HG02763 (cell line): ENCODE measurements around the gene POLR2L.

Experiments
- ATAC-seq: cut with Tn5 transposase; IDR thresholded peaks from one replicate; pipeline ENCODE4 v1.9.1; 2021; ENCODE audit warnings: mild to moderate bottlenecking, moderate library complexity; ENCODE audit not compliant: unreplicated experiment

The POLR2L gene

GRCh38 chr11:869399-870126 lies 27.2 kb upstream of the POLR2L start:
- ATAC-seq, result no peak

DNA sequence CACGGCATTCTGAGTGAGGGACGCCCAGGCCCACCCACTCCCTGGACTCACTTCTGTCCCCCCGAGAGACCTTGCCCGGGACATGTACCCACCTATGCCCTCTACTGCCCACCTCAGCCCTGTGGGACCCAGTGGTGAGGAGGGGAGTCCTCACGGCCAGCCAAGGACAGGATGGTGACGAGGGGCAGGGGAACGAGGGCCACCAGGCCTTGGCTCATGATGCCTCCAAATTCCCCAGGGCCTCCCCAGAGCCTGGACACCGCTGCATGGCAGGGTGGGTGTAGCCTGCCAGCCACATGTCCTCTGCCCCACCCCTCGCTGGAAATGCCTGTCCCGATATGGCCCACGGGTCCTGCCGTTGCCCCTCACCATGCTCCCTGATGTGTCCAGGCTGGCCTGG lies 26.5 kb upstream of the POLR2L start:
- ATAC-seq, result no peak

DNA sequence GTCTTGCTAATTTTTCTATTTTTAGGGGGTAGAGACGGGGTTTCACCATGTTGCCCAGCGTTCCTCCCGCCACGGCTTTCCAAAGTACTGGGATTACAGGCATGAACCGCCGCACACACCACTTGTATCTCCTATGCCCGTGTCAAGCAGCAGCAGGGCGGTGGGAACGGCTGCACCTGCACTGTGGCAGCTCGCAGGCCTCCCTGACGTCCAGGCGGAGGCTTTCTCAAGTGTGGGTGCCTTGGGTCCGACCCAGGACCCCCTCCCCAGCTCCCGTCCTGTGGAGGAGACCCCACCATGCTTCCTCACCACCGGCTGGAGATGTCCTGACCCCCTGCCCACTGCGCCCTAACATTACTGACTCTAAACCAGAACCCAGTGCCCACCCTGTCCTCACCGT lies 26.1 kb upstream of the POLR2L start:
- ATAC-seq, result no peak

GRCh38 chr11:867856-868358 lies 25.6 kb upstream of the POLR2L start:
- no peak for ATAC-seq

DNA sequence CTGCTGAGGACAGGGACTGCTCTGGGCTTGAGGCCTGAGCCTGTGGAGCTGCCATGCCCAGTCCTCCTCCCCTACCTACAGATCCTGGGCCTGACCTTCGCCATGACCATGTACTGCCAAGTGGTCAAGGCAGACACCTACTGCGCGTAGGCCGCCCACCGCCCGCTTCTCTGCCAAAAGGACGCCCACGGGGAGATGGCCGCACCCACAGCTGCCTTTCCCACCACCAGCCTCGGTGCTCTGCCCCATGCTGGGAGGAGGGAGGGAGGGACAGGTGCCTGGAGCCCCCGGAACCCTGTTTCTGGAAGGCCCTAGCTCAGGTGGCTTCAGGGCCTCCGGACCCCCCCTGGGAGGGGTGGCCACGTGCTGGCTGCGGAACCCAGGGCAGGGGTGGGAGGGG lies 24.2 kb upstream of the POLR2L start:
- ATAC-seq, result no peak

- ATAC-seq, result no peak
Measured at GRCh38 chr11:865462-866430, 23.4 kb upstream of the POLR2L start.

- ATAC-seq, result no peak
Measured at GRCh38 chr11:864898-865297, 22.6 kb upstream of the POLR2L start.

GRCh38 chr11:863910-864827 lies 21.8 kb upstream of the POLR2L start:
- ATAC-seq, result no peak

DNA sequence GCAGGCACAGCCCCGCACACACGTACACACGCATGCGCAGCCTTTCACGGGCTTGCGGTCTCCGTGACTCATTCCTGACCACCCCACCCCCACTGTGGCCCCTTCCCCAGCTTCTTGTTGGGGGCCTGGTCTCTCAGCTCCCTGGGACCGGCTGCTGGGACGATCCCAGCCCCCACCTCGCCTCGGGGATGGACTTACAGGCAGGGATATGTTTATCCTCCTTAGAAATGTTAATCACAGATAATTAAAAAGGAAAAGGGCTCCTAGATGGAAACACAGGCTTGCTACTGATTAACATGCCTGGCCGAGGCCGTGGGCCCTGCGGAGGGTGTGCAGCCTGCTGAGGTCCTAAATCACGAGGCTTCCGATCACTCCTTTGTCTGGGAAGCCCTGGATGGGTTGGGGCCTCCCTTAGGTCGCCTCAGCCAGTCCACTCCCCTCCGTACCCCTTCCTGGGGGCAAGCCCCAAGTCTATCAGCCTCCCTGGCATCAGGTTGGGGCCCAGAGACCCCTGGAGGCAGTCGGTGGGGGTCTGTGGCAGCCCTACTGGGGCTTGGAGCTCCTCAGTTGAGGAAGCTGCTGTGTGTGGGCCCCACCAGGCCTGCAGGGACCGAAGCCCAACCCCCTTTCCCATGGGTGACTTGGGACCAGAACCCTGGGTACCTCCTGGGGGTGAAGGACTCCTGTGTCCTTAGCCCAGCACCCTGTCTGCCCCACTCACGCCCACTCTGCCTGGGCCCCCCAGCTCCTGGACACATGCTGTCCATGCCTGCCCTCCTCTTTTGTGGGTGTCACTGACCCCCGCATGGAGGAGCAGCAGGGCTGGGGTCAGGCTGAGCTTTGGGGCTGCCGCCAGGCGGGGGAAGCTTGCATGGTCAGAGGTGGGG lies 20.9 kb upstream of the POLR2L start:
- ATAC-seq, result no peak

GRCh38 chr11:862696-863022 lies 20.3 kb upstream of the POLR2L start:
- ATAC-seq, result no peak

GRCh38 chr11:862081-862661 lies 19.8 kb upstream of the POLR2L start:
- ATAC-seq, result no peak

- ATAC-seq, result no peak
Measured at GRCh38 chr11:861105-861479, 18.8 kb upstream of the POLR2L start.

DNA sequence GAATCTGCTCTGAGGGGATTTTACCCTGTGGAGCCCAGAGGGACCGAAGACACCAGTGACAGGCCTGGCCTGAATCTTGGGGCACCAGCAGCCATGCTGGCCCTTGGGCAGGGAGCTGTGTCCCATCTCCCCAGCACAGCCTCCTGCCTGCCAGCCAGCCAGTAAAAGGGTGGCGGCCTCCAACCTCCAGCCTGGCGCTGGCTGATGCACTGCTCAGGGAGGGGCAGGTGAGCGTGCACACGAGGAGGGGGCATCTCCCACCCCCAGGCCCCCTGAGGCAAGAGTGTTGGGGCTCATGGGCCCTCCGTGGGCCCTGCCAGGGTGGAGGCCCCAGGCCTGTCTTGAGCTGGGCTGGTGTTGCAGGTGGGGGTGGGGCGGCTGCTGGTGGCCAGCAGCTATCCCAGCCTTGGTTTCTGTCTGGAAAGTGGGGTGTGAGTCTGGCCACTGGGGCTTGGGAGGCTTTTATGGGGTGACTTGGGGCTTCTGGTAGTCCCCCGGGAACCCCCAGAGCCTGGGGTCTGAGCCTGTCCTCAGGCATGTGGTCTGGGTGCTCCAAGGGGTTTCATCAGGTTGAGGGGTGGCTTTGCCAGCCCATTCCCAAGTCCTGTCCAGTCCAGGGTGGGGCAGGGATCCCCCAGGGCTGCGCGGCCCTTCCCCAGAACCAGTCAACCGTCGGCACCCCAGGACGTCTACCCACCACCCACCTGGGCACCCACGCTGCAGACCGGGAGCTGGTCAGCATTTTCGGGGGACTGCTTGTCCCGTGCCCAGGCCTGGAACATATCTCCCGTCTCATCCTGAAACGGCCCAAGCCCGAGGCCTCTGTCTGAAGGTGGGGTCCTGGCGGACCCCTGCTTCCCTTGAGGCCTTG lies 18.1 kb upstream of the POLR2L start:
- no peak for ATAC-seq

DNA sequence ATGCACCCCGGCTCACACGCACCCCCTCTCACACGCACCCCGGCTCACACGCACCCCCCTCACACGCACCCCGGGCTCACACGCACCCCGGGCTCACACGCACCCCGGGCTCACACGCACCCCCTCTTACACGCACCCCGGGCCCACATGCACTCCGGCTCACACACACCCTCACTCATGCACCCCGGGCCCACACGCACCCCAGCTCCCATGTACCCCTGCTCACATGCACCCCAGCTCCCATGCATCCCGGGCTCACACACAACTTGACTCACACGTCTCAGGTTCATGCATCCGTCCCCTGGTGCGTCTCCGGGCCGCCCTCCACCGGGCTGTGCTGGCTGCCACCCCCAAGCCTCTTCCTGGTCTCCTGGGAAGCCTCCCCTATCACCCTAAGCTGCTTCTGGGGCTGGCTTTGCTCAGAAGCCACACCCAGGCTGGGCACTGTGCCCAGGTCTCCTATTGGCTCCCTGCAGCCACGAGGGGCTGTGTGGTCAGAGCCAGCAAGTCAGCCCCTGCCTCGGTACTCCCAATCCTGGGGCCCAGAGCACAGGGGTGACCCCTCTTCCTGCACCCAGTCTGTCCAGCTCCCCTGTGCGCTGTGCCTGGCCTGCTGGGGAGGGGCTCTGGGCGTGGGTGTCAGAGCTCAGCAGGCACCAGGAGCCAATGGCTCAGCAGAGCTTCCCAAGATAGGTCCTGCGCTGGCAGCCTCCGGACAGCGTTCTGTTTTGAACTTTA lies 17.2 kb upstream of the POLR2L start:
- no peak for ATAC-seq

DNA sequence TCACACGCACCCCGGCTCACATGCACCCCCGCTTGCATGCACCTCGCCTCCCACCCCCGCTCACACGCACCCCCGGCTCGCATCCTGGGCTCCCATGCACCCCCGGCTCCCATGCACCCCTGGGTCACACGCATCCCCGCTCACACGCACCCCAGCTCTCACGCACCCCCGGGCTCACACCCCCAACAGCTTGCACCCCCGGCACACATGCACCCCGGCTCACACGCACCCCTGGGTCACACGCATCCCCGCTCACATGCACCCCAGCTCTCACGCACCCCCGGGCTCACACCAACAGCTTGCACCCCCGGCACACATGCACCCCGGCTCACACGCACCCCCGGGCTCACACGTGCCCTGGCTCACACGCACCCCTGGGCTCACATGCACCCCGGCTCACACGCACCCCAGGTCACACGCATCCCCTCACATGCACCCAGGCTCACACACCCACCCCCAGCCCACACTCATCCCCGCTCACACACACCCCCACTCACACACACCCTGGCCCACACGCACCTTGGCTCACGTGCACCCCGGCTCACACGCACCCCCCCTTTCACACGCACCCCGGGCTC lies 16.5 kb upstream of the POLR2L start:
- no peak for ATAC-seq

DNA sequence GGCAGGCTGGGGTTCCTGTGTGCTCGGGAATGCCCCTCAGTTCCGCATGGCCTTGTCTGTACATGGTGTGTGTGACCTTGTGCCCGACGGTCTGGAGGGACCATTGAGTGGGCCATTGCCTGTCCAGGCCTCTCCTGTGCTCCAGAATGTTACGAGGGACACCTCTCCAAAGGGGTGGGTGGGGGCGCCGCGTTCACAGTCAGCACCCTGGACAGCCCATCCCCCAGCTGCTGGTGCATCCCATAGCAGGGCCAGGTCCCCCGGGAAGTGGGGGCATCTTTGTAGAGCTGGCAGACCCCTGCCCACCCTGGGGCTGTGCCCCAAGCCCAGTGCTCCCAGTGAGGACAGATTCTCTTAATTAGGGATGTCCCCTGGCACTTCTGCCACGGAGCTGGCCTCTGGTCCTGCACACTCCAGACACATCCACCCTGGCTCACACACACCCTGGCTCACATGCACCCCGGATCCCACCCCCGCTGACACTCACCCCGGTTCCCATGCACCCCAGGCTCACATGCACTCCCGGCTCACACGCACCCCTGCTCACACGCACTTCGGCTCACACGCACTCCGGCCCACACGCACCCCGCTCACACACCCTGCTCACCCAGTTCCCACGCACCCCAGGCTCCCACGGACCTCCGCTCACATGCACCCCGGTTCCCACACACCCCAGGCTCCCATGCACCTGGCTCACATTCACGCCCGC lies 15.9 kb upstream of the POLR2L start:
- ATAC-seq, result no peak

GRCh38 chr11:856397-856796 lies 14.1 kb upstream of the POLR2L start:
- ATAC-seq, result no peak
